GM12872 (cell line): ENCODE results near the gene DLG2.

Source experiments
- CTCF ChIP-seq: IDR thresholded peaks from 3 replicates; pipeline ENCODE4 v1.5.1; 2011; ENCODE audit warnings: low read depth, mild to moderate bottlenecking, low read length, moderate library complexity; ENCODE audit not compliant: insufficient read depth

DLG2 gene

DNA sequence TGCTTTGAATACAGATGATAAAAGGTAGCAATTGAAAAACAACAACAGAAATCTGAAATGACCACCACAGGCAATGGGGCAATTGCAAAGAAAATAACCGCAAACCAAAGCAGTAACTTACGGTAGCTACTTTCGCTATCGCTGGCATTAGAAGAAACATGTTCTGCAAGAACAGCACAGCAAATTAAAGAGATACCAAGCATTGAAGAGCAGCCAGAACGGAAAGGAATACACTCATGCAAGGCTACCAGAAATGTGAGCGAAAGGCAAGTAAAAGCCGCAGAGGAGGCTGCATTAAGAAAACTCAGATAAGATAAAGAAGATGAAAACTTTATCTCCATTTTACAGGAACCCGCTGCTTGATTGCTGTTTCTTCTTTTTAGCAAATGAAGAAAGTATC, 2146.9 kb downstream of the DLG2 start:
- TF ChIP-seq CTCF, result no peak

GRCh38 chr11:83477772-83478171, 2149.4 kb downstream of the DLG2 start:
- no peak for TF ChIP-seq CTCF

DNA sequence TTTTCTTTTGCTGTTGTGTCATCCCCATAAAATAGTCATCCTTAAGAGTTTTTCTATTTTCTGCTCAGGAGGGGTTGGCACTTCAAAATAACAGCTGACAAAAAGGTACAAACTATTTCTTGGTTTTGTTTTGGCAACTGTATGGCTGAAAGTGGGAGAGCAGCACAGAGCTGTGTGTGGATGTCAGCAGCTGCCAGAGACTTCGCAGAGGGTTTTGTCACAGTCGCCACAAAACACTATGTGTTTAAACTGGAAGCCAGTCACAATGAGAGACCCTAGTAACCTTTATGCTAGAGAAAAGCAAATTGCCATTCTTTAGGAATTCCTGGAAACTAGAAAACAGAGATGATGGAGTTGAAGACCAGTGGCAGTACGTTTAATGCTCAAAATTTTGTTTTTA, 2151.4 kb downstream of the DLG2 start:
- TF ChIP-seq CTCF, result no peak

DNA sequence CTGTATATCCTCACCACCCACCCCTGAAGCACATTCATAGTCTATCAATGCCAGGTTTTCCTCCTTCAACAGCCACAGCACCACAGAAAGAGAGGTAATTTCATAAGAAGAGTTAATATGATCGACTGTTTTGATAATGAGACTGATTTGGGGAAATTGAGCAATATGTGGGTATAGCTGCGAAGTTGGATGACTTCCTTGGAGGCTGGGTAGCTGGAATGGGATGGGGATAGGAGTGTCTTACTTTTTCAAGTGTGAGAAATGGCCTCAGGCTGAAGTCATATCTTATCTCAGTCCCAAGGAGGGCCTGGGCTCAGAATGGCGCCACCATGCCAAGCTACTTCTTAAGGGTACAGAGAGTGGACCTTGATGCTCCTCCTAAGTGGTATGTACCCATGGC, 2153.4 kb downstream of the DLG2 start:
- TF ChIP-seq CTCF, result no peak

DNA sequence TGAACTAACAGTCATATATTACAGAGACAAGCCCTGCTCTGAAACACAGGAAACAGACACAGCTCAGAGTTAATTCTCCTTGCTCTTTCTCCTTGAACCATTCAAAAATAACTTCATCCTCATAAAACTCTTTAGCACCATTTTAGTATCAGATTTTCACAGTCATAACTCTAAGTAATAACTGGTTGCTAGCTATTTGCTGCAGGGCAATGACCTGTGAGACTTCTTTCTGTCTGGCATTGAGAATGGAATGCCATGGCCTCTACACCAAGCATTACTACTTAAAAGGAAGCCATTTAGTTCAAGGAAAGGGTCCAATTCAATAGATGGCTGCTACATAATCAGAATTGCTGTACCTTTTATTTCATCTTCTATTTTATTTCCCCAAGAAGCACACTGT, 2154.3 kb downstream of the DLG2 start:
- TF ChIP-seq CTCF, result no peak

DNA sequence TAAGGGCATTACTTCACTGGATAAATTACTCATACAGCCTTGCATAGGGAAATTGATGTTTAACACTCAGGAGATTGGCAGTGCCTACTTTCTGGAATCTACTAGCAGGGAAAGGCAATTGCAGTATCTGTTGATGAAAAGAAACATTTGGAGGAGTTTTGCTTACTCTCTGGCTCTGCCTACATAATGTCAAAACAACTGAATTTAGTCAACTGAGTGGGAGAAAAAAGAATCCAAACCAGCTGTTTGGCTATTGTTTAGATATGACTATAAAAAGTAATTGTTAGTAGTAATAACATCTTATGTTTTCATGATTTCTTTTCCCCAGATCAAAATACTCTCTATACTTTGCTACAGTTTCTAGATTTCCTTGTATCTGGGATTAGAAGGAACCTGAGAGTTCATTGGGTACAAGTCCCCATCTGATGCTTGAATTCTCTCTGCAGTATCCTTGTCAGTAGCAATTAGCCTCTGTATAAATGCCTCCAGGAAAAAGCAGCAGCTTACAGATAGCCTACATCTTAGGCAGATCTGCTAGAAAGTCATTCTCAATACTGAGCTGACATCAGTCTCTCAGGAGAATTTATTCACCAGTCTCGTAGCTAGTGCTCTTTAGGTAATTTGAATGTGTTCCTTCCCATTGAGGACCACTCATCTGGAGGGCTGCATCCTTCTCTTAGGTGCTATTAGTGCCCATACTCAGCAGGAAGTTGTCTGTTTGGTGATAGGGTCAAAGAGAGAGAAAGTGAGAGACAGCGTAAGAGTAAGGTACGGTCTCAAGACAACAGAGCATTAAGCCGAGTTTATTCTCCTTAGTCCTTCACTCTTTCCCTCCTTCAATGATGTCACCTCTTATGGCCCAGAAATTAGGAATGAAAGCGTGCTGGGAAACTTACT, 2155.1 kb downstream of the DLG2 start:
- no peak for TF ChIP-seq CTCF

- TF ChIP-seq CTCF, result no peak
Observed at GRCh38 chr11:83467837-83468236, 2159.3 kb downstream of the DLG2 start.
